Measurements from ENCODE around the gene CRISPLD2.
"Not testable (repeated sequence)": the region's sequence is repeated elsewhere in the genome, so short reads cannot be mapped to it uniquely, and the experiment has no call there.

The CRISPLD2 gene

DNA sequence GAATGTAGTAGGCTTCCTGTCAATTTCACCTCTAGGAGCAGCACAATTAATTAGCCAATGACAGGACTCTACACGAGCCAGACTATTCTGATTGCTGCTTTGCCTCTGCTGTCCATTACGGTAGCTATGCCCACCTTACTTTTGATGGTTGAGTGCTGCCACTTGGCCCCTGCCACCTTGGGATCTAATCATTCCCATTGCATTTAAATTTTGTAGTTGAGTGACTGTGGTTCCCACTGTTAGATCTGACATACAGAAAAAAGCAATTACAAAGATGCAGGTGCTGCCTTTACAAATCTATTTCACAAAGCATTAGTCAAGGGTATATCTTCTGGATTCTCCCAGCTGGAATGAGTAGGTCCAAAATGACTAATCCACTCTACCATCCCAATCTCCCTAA, 39.9 kb downstream of the CRISPLD2 start:
- FAIRE-seq, result no peak
- no peak for DNase-seq (ENCODE audit: insufficient read length, low spot score)
- no peak for TF ChIP-seq POLR2A (IDR thresholded peaks at IDR 0.05; ENCODE audit: low read depth, low read length)

DNA sequence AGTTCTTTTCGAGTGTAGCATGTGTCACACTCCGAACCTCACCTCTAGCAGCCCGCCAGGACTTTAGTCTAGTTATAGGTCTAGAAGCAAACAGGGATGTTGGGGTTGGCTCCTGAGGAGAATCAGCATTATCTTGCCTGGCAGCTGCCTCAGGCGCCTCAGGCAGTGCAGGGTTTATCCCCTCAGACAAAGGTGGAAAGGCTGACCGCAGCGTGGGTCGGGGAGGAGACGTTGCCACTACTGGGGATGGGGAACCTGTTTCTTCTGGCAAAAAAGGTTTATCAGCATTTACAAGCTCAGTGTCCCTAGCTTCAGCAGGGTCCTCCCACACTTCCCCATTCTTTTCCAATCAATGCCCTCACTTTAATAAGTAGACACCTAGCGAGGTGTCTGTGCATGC, 40.6 kb downstream of the CRISPLD2 start:
- FAIRE-seq (no peak), DNase-seq (ENCODE audit: insufficient read length, low spot score) (no peak)
- no peak for TF ChIP-seq POLR2A (IDR thresholded peaks at IDR 0.05; ENCODE audit: low read depth, low read length)

DNA sequence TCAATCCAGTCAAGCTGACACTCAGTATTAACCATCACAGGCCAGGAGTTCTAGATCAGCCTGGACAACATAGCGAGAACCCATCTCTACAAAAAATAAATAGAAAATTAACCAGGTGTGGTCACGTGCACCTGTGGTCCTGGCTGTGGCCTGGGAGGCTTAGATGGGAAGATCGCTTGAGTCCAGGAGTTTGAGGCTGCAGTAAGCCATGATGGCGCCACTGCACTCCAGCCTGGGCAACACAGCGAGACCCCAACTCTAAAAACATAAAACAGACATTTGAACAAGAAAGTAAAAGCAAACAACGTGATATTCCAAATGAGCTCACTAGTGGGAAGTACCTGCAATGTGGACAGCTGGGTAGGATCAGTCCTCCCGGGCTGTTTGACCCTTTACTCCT, 41.9 kb downstream of the CRISPLD2 start:
- no peak for TF ChIP-seq POLR2A (IDR thresholded peaks at IDR 0.05; ENCODE audit: low read depth, low read length)
- no peak for FAIRE-seq
- no peak for DNase-seq (ENCODE audit: insufficient read length, low spot score)

DNA sequence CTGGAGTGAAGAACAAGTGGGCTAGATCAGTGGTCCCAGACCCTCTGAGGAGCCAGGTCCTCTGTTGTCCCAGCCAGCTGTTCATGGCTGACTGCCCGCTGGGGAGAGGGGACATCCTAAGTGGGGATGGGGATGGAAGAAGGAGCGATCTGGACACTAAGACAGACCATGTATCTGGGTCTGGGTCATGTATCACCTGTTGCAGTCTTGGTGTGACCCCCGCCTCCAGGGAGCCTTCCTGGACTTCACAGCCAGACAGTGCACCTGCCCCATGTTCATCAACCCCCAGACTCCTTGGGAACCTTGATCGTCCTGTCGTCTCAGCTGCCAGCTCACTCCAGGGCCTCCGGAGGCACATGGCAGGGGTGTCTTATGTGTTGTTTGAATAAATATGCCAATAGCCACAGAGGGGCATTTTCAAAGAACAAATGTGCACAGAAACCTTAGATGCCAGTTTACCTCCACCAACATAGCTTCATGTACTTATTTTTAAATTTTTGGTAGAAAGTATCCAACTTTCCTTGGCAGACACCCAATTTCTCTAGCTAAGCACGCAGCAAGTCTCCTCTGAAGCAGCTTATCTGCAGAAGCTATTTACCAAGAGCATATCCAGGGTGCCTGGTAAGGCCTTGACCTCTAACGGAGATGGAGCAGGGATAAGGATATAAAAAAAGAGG, 43.2 kb downstream of the CRISPLD2 start:
- FAIRE-seq, result no peak
- no peak for DNase-seq (ENCODE audit: insufficient read length, low spot score)
- TF ChIP-seq POLR2A (IDR thresholded peaks at IDR 0.05; ENCODE audit: low read depth, low read length), result no peak

DNA sequence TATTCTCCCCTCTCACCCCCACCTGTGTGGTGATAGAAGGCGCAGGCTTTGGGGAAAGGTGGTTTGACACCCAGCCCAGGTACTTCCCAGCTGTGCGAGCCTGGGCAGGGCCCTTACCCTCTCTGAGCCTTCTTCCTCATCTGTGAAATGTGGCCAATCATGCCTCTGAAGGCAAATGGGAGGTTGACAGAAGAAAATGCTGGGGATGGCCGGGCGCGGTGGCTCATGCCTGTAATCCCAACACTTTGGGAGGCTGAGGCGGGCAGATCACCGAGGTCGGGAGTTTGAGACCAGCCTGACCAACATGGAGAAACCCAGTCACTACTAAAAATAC, 43.7 kb downstream of the CRISPLD2 start:
- no peak for DNase-seq (ENCODE audit: insufficient read length, low spot score)
- TF ChIP-seq POLR2A (IDR thresholded peaks at IDR 0.05; ENCODE audit: low read depth, low read length), result no peak
- FAIRE-seq, result no peak

DNA sequence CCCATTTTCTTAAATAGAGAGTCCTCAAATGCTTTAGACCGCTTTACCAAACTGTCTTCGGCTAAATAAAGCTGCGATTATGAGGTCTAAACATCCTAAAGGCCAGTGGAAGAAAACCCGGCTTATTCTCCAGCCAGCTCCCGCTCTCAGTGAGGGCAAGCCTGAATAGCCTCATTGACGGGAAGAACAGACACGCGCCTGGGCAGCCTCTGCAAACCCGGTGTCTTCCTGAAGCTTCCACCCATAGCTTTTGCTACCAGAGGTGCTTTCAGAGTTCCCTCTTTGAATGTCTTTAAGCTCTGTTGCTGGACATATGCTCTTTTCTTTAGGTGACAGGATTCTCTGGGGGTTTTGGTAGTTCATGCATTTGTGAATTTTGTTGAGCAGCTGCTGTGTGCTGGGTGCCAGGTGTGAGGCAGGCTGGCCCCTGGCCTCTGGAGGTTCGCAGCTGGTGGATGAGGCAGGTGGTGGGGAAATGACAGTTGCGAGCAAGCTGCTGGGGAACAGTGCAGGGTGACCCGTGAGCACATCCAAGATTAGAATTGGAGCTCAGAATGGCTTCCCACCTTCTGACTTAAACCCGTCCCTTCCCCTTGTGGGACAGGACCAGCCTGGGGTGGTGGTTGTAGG, 44.7 kb downstream of the CRISPLD2 start:
- no peak for FAIRE-seq
- DNase-seq (ENCODE audit: insufficient read length, low spot score), result no peak
- no peak for TF ChIP-seq POLR2A (IDR thresholded peaks at IDR 0.05; ENCODE audit: low read depth, low read length)

DNA sequence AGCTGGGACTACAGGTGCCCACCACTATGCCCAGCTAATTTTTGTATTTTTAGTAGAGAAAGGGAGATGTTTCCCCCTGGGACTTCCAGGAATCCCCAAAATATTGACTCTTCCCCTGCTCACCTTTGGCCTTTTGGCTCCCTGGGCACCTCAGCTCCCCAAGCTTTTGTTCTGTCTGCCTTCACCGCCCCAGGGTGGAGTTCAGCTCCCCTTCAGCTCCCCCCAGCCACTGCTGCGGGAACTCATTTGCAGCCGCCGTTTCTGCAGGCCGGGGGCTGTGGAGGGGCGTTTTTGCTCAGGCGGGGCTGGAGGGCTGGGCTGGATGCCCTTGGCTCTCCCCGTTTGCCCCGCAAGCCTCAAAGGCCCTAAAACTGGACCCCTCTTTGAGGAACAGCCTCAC, 47.9 kb downstream of the CRISPLD2 start:
- no peak for DNase-seq (ENCODE audit: insufficient read length, low spot score)
- no peak for FAIRE-seq
- no peak for TF ChIP-seq POLR2A (IDR thresholded peaks at IDR 0.05; ENCODE audit: low read depth, low read length)

DNA sequence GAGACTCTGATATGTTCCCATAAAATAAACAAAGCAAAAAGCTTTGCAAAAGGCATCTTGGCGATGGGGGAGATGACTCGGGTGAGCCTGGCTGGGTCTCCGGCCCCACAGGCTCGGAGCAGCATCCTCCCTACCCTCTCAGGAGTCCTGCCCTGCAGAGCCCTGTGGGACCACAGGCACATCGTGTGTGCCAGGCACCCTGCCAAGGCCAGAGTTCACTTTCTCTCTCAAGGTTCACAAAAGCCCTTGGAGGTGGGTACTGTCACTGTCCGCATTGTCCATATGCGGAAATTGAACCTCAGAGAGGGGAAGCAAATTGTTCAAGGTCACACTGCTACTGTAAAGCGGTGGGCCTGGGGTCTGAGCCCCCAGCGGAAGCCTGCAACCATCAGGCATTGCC, 48.5 kb downstream of the CRISPLD2 start:
- FAIRE-seq (no peak), DNase-seq (ENCODE audit: insufficient read length, low spot score) (no peak)
- no peak for TF ChIP-seq POLR2A (IDR thresholded peaks at IDR 0.05; ENCODE audit: low read depth, low read length)

DNA sequence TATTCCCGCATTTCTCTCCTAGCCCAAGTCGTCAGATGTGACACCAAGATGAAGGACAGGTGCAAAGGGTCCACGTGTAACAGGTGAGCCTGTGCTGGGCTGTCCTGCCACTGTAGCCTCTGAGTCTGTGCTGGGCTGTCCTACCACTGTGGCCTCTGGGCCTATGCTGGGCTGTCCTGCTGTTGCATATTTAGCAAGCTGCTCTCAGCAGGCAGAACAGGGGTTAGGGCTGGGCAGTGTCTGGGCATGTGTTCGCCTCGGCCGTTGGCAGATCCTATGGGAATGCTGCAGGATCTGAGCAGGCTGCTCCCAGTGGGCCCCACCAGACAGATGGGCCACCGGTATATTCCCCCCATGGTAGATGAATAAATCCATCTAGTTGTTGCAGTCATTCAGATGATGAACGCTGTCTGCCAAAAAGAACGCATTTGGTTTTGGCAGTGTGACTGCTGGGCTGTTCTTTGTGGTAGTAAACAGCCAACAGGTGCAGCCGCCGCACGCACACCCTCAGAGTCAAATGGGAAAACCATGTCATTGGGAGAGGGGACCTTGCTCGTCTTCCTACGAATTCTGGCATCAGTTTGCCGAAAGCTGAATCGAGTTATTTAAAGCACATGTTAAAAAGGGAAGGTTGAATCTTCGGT, 49.2 kb downstream of the CRISPLD2 start:
- no peak for TF ChIP-seq POLR2A (IDR thresholded peaks at IDR 0.05; ENCODE audit: low read depth, low read length)
- FAIRE-seq, result no peak
- no peak for DNase-seq (ENCODE audit: insufficient read length, low spot score)

DNA sequence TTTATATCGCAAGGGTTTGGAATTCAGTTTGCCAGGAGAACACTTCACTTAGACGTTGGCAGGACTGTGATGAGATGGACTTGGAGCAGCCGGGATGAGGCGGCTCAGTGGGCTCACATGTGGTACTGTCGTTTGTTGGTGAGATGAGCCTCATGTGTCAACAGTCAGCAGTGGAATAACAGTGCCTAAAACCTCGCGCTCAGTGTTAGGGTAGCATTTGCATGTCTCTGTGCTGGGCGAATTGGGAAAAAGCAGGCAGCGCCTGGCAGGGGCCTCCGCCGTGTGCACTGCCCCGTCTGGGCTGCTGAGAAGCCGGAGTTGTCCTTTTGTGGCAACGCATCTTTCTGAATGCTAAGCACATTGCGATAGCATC, 49.7 kb downstream of the CRISPLD2 start:
- FAIRE-seq (no peak), DNase-seq (ENCODE audit: insufficient read length, low spot score) (no peak)
- TF ChIP-seq POLR2A (IDR thresholded peaks at IDR 0.05; ENCODE audit: low read depth, low read length), result no peak

DNA sequence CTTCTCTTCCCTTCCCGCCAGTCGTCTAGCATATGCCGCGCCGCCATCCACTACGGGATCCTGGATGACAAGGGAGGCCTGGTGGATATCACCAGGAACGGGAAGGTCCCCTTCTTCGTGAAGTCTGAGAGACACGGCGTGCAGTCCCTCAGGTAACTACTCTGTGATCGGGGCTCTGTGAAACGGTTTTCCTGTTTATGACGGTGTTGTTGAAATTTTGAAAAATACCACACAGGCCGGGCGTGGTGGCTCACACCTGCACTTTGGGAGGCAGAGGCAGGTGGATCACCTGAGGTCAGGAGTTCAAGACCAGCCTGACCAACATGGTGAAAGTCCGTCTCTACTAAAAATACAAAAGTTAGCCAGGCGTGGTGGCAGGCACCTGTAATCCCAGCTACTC, 53.2 kb downstream of the CRISPLD2 start:
- not testable (repeated sequence) for FAIRE-seq; DNase-seq (ENCODE audit: insufficient read length, low spot score)

DNA sequence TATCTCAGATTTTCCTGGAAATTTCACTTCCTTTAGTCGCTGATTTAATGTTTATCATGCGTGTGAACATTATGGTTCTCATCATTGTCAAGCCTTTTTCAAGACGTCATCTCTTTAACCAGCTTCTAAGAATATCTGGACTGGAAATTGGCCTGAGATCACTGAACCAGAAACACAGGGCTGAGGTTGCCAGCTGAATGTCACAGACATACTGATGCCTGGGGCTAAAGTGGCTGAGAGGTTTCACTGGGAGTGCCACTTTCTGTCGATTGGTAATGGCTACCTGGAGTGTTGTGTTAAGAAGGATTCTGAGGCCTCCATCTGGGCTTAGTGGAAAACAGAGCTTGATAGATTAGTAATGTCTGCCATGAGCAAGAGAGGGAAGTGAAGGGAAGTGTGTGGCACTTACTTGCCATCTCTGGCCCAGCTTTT, 54.2 kb downstream of the CRISPLD2 start:
- DNase-seq (ENCODE audit: insufficient read length, low spot score), result no peak
- no peak for FAIRE-seq
- TF ChIP-seq POLR2A (IDR thresholded peaks at IDR 0.05; ENCODE audit: low read depth, low read length), result no peak

DNA sequence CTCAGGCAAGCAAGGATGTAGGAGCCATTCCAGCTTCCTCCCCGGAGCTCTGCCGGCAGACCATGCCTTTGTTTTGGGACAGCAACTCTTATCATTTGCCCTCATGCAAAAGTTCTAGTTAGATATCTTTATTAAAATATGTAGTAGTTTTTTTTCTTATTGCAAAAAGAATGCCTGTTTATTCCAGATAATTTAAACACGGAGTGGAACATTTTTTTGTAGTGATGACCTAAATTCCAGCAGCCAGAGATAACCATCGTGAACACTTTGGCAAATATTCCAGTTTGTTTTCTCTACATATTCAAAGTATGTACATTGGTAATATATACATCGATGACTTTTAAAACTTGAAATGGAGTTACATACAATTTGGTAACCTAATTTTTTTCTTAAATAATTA, 54.8 kb downstream of the CRISPLD2 start:
- TF ChIP-seq POLR2A (IDR thresholded peaks at IDR 0.05; ENCODE audit: low read depth, low read length), result no peak
- no peak for FAIRE-seq
- no peak for DNase-seq (ENCODE audit: insufficient read length, low spot score)

DNA sequence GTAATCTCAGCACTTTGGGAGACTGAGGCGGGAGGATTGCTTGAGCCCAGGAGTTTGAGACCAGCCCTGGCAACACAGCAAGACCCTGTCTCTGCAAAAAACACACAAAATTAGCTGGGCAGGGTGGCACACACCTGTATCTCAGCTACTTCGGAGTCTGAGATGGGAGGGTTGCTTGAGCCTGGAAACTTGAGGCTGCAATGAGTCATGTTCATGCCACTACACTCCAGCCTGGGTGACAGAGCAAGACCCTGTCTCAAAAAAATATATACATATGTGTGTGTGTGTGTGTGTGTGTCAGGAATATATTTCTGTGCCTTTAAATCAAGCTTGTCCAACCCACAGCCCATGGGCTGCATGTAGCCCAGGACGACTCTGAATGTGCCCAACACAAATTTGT, 55.2 kb downstream of the CRISPLD2 start:
- FAIRE-seq (no peak), DNase-seq (ENCODE audit: insufficient read length, low spot score) (no peak)
- no peak for TF ChIP-seq POLR2A (IDR thresholded peaks at IDR 0.05; ENCODE audit: low read depth, low read length)

DNA sequence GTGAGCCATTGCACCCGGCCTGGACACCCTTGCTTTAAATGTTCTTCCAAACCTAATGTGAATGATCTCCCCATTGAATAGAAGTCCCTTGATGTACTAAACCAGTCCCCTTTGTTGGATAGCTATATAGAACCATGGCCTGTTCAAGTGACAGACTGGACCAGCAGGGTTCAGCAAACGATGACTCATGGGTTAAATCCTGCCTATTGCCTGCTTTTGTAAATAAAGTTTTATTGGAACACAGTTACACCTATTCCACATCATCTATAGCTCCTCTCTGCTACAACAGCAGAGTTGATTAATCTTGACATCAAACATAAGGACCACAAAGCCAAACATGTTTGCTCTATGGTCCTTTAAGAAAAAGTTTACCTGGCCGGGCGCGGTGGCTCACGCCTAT, 56.1 kb downstream of the CRISPLD2 start:
- DNase-seq (ENCODE audit: insufficient read length, low spot score) (no peak), FAIRE-seq (no peak)
- TF ChIP-seq POLR2A (IDR thresholded peaks at IDR 0.05; ENCODE audit: low read depth, low read length), result no peak

Data from H54 (cell line).